HuH-7.5 (cell line): Measurements from ENCODE around the gene RNF14.
A peak's percentile ranks its signal among the peaks of the same experiment; 100 is the strongest.

Source experiments
- DNase-seq: peaks from one replicate; pipeline ENCODE4 v3.0.0; 2011; ENCODE audit warnings: low spot score

Gene RNF14

GRCh38 chr5:141982626-141983025, 13.7 kb downstream of the RNF14 start:
- no peak for DNase-seq

- no peak for DNase-seq
Measured at GRCh38 chr5:141986072-141986471, 17.2 kb downstream of the RNF14 start.

GRCh38 chr5:141989720-141990119, 20.8 kb downstream of the RNF14 start:
- DNase-seq: no peak

DNA sequence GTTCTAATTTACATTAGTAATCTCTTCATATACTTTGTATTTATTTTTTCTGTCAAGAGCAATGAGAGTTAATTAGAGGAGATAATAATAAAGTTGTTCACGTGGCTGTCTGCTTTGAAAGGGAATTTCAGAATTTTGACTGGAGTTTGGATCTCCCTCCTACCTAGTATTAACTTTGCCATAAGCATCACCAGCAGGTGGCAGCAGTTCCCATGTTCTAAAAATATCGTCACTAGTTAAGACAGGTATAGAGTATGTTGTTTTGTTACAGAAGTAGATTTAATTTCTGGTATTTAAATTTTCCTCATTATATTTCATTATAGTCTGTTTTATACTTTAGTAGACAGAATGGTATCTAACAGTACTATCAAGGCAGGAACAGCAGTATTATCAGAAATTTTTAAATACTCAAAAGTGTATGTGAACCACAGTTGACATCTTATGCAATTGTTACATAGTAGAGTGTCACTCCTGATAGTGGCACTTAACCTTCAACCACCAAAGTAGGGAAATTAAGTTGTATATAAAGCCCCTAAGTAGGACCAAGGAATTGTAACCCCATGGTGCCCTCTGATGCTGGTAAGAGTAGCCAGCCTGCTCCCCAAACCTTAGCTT, 23.6 kb downstream of the RNF14 start:
- DNase-seq: peak; percentile 40

GRCh38 chr5:141994511-141995136, 25.7 kb downstream of the RNF14 start:
- no peak for DNase-seq

DNA sequence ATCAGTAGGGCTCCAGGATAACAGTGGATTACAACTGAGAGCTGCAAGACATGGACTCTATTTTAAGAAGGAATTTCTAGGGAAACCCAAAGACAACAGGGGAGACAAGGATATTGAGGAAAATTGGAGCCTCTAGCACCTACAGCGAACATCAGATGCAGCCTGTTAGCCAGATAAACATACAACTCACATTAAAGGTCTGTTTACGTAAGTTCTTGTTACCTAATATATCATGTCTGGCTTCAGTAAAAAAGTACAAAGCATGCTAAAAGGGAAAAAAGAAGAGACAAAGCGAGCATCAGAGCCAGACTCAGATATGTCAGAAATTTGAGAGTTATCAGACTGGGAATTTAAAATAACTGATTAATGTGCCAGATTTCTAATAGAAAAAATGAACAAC, 26.8 kb downstream of the RNF14 start:
- DNase-seq: no peak

GRCh38 chr5:141997358-141997960, 28.6 kb downstream of the RNF14 start:
- no peak for DNase-seq

GRCh38 chr5:142000173-142000572, 31.3 kb downstream of the RNF14 start:
- no peak for DNase-seq

- no peak for DNase-seq
Measured at GRCh38 chr5:142000704-142001484, 32.0 kb downstream of the RNF14 start.

- DNase-seq: no peak
Measured at GRCh38 chr5:142003266-142003800, 34.4 kb downstream of the RNF14 start.

DNA sequence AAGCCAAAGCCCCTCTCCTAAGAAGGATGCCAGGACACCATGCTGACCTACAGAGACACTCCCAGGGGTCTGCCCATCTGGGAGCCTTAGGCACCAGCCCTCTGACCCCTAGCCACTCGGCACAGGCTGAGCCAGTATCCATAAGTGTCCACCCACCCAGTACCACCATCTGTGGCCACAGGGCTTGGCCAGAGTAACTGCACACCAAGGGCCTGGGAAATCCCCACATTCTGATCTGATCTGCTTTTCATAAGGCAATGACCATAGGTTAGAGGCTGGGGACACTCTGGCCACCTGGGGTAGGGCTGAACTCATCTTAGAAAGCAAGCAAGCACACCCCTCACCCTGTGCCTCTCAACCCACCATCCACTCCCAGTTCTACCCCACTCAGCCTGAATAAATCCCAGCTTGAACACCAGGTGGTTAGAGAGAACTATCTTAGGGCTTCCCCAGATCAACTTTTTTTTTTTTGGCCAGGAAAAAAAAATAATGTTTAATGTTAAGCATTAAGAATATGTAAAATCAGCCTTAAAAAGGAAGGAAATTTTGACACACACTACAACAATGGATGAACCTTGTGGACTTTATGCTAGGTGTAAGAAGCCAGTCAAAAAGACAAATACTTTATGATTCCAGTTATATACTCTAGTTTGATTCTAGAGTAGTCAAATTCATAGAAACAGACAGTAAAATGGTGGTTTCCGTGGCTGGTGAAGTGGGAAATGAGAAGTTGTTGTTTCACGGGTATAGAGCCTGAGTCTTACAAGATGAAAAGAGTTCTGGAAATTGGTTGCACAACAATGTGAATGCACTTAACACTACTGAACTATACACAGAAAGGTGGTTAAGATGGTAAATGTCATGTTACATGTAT, 37.7 kb downstream of the RNF14 start:
- no peak for DNase-seq

DNA sequence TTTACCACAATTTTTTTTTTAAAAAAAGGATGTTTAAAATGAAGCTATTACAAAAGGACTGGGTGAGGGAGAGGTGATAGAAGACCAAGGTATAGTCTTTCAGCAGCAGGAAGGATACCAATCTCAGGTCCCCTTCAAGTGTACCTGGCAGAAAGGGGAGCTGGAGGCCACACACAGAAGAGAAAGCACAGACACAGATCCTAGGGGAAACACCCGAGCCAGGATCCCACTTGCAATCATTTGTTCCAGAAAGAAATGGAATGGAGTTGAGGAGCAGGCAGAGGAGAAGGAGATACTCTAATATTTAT, 38.3 kb downstream of the RNF14 start:
- DNase-seq: no peak

GRCh38 chr5:142008813-142009212, 39.9 kb downstream of the RNF14 start:
- DNase-seq: no peak

- no peak for DNase-seq
Measured at GRCh38 chr5:142009886-142010285, 41.0 kb downstream of the RNF14 start.

- DNase-seq: no peak
Measured at GRCh38 chr5:142011572-142012185, 42.8 kb downstream of the RNF14 start.

- peak; percentile 34 for DNase-seq
Measured at GRCh38 chr5:142012186-142012785, 43.4 kb downstream of the RNF14 start.

GRCh38 chr5:142012792-142013388, 44.0 kb downstream of the RNF14 start, which contains the start of gene GNPDA1:
GNPDA1 (minus strand) TSS chr5:142013027; CDS start chr5:142012035, 992 bp downstream.
- peak; percentile 72 for DNase-seq

DNA sequence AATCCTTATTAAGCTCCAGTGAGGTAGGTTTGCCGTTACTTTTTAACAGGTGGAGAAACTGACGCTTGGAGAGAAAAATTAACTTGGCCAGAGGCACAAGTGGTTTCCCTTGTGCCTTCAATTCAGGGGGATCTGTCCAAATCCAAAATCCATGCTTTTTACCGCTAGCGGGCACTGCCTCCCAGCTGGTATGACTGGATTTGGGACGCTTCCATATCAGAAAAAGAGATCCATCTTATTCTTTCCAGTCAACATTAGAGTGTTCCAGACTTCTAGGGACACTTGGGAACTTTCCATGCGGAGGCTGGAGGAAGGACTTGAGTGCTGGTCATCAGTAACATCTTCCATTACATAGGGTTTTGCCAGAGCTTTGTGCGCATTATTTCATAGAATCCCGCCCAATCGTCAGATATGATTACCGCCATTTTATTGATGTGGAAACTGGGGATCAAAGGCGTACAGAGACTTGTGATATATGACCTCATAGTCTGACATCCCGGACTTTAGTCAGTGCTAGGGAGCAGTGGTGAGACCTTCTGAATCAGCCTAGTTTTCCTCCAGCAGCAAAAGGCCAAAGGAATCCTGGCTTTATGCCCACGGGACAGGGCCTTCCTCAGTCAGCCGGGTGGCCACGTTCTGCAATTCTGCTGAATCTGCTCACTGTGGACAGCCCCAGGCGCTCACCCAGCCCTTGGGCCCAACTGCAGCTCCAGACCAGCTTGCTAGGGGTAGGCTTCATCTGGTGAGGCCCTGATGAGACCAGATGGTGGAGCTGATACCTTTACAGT, 45.0 kb downstream of the RNF14 start:
- no peak for DNase-seq

DNA sequence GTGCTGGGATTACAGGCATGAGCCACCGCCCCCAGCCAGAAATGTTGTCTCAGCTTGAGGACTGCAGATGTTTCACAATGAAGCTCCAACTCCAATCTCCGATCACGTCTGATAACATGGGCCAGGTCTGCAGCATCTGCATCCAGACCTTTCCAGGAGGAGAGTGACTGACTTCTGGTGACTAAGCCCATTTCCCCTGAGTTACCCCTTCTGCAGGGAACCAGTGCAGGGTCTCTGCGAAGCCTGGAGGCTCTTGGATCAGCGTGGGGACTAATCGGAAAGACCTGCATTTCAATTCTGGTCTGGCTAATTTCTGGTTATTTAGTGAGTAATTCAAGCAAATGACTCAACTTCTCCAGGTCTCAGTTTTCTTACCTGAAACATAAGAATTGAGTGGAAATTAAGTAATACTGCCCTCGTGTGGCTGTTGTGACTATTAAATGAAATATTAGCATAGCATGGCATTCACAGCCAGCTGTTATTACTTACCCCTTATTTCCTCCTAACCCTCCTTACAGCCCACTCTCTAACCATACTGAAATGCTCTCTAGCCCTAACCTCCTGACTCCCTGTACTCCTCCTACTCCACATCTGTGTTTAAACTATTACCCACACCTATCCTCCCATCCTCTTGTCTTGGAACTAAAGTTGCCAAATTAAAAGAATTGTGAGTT, 46.1 kb downstream of the RNF14 start:
- DNase-seq: peak; percentile 27
